Aorta (tissue), 5 donors: ENCODE results near the gene CBFA2T2. TPM values are rescaled to one million over a fixed set of nuclear protein-coding genes. Genes with fewer than 3 reads are reported as not detected.

Source experiments
- ATAC-seq: fragments of 200-7000 bp; cut with Tn5 transposase; one replicate; pipeline ENCODE4 v1.9.1; 2022; ENCODE audit warnings: moderate library complexity; ENCODE audit not compliant: low FRiP score
- DNase-seq, 2 donors: peaks; one replicate each; pipeline ENCODE4 v3.0.0-alpha.2; 2020
- H3K27ac ChIP-seq, 2 donors: one replicate each; pipeline ENCODE4 v1.5.1; 2013; ENCODE audit warnings: low read length in 2 of 2, mild to moderate bottlenecking in 2 of 2, moderate library complexity in 2 of 2, control low read depth in 1 of 2, inconsistent platforms in 1 of 2, low read depth in 1 of 2
- H3K27me3 ChIP-seq, 2 donors: one replicate each; pipeline ENCODE4 v1.6.1; 2013; ENCODE audit warnings: control low read depth in 1 of 2, low read length in 1 of 2, mild to moderate bottlenecking in 1 of 2, moderate library complexity in 1 of 2; ENCODE audit not compliant: insufficient read depth in 2 of 2, control insufficient read depth in 1 of 2
- H3K36me3 ChIP-seq, 2 donors: one replicate each; pipeline ENCODE4 v1.6.1; 2013; ENCODE audit warnings: control low read depth in 1 of 2, low read length in 1 of 2, mild to moderate bottlenecking in 1 of 2; ENCODE audit not compliant: insufficient read depth in 2 of 2, control insufficient read depth in 1 of 2
- H3K4me1 ChIP-seq, 2 donors: one replicate each; pipeline ENCODE4 v1.6.1; 2013; ENCODE audit warnings: low read length in 2 of 2, control low read depth in 1 of 2, mild to moderate bottlenecking in 1 of 2, moderate library complexity in 1 of 2; ENCODE audit not compliant: insufficient read depth in 2 of 2, control insufficient read depth in 1 of 2
- H3K4me3 ChIP-seq, 2 donors: one replicate each; pipeline ENCODE4 v1.5.1; 2013; ENCODE audit warnings: low read length in 2 of 2, control low read depth in 1 of 2, mild to moderate bottlenecking in 1 of 2
- H3K9me3 ChIP-seq: one replicate; pipeline ENCODE4 v1.6.1; 2013; ENCODE audit warnings: mild to moderate bottlenecking, low read length; ENCODE audit not compliant: control insufficient read depth
- WGBS, 2 donors: extraction: QIAGEN DNeasy Blood & Tissue Kit; methylation state at CpG; one replicate each; pipeline ENCODE4 v1.1.7; 2013; 5-methylcytosine and 5-hydroxymethylcytosine counted together
- intact Hi-C, 2 donors: fragments of 100-400 bp; cut with DNase I; formaldehyde crosslinking; loops; one replicate each; pipeline versions ENCODE4 v1.14.2 to v1.15.0; 2022
- polyA plus RNA-seq, 2 donors: library from polyadenylated mRNA; stranded (reverse); fragments of 200-250 nt; gene quantifications; one replicate each; pipeline ENCODE4 v1.2.3, GENCODE V29; 2013
- total RNA-seq, 2 donors: library from RNA; stranded (reverse); fragmentation: NEBNext Ultra II Directional; extraction: Animal tissue kit (Norgen Biotek cat#: 25700); gene quantifications; one replicate each; pipeline ENCODE4 v1.2.1, GENCODE V29; 2021
- donor health status: healthy with polysubstance abuse.
- donor health status: Bipolar disorder and iron deficiency.
- donor health status: DM: no; HTN: no; CAD: no.
- donor health status: DM: no; HTN: no; CAD: no.
- donor health status: DM: yes; HTN: yes; CAD: no.

The CBFA2T2 gene
- total and polyA plus RNA-seq, 4 donors, result 2.1 to 20.2 (median 11.9) TPM

GRCh38 chr20:33612001-33612400 is 122.1 kb downstream of the CBFA2T2 start:
- DNase-seq, result no peak
- Histone ChIP-seq H3K4me1 (no peaks in the 10 kb centered on the region), H3K36me3 (peaks cover 0 to 4% of the 10 kb centered on the region in 2 donors), H3K27me3 (no peaks in the 10 kb centered on the region), H3K27ac (no peak overlapping the region), H3K4me3 (no peak overlapping the region), H3K9me3 (no peaks in the 10 kb centered on the region)
- no peak for ATAC-seq
- 69 to 73% methylated on average over 4 of the region's 4 CpGs for WGBS, 2 donors
- intact Hi-C loops, result no loop called here

DNA sequence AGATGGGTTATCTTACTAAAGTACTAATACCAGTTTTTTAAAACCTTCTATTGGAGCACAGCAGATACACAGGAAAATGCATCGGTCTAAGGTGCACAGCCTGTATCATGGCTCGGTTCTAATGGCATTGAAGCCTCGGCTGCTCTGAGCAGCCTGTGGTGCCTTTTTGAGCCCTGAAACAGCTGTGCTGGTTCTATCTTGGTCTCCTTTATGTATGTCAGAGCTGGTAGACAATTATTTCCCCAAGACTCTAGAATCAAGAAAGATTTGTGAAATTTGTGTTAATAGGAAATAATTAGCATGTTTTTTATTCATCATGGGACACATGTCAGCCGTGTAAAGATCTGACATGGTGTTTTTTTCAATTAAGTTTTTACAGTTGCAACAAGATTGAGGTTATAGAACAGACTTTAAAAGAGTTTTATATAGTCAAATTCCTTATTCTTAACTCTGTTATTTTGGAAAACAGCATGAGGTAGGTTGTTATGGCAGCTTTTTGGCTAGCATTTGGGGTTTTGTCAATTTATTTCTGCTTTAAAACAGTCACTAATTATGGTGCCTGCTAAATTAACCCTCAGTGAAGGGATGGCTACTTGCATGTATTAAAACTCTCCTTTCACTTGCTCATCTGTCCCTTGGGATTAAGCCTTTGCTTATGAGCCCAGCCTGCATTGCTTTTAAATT is 132.0 kb downstream of the CBFA2T2 start:
- no peak overlapping the region for H3K27ac ChIP-seq
- intact Hi-C loops, result no loop called here
- H3K36me3 ChIP-seq, result peaks cover 3 to 4% of the 10 kb centered on the region in 2 donors
- ATAC-seq (no peak), DNase-seq (no peak)
- WGBS, 2 donors, result 87% methylated on average over 4 of the region's 4 CpGs
- H3K27me3 ChIP-seq, result no peaks in the 10 kb centered on the region
- H3K4me3 ChIP-seq, result no peak overlapping the region
- no peaks in the 10 kb centered on the region for H3K4me1 ChIP-seq
- no peaks in the 10 kb centered on the region for H3K9me3 ChIP-seq

DNA sequence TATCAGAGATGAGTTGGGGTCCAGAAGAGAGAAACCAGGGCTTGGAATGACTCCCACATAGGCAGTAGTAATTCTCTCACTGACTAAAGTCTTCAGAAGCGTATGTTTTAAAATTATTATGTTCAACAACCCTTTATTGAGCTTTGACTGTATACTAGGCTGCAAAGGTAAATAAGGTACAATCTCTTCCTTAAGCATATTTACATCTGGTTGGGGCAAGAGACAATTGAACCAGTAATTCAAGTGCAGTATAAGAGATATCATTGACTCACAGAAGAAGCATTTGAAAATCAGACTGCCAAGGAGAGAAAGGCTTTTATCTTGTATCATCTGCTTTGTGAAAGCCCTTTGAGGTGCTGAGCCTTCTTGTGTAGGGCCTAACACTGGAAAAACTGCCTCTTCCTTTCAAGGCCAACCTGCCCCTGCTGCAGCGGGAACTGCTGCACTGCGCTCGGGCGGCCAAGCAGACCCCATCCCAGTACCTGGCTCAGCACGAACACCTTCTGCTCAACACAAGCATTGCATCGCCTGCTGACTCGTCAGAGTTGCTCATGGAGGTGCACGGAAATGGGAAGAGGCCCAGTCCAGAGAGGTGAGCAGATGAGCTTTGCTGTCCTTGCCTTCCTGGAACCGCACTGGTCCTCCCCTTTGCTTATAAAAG is 132.9 kb downstream of the CBFA2T2 start:
- 95 to 97% methylated on average over 10 of the region's 10 CpGs for WGBS, 2 donors
- H3K36me3 ChIP-seq, result peaks cover 3 to 4% of the 10 kb centered on the region in 2 donors
- no peak for ATAC-seq

GRCh38 chr20:33624399-33624798 is 134.5 kb downstream of the CBFA2T2 start:
- 93 to 94% methylated on average over 3 of the region's 3 CpGs for WGBS, 2 donors

More for the DNA sequence above, 132.9 kb downstream of the CBFA2T2 start:
- no peaks in the 10 kb centered on the region for H3K4me1 ChIP-seq
- H3K27me3 ChIP-seq, result no peaks in the 10 kb centered on the region
- no peak overlapping the region for H3K4me3 ChIP-seq
- no peak for DNase-seq
- intact Hi-C loops, result no loop called here
- no peak overlapping the region for H3K27ac ChIP-seq
- no peaks in the 10 kb centered on the region for H3K9me3 ChIP-seq

GRCh38 chr20:33626190-33626589 is 136.3 kb downstream of the CBFA2T2 start:
- DNase-seq (no peak), ATAC-seq (no peak)
- H3K27me3 ChIP-seq, result no peaks in the 10 kb centered on the region
- peaks cover 3 to 8% of the 10 kb centered on the region in 2 donors for H3K36me3 ChIP-seq
- H3K9me3 ChIP-seq, result no peaks in the 10 kb centered on the region
- no peak overlapping the region for H3K27ac ChIP-seq
- intact Hi-C loops, result no loop called here
- no peak overlapping the region for H3K4me3 ChIP-seq
- WGBS, 2 donors, result 95 to 98% methylated on average over 4 of the region's 4 CpGs
- H3K4me1 ChIP-seq, result no peaks in the 10 kb centered on the region

More at GRCh38 chr20:33624399-33624798, 134.5 kb downstream of the CBFA2T2 start:
- ATAC-seq, result no peak
- no peak overlapping the region for H3K27ac ChIP-seq
- no peaks in the 10 kb centered on the region for H3K4me1 ChIP-seq
- intact Hi-C loops, result no loop called here
- peaks cover 3 to 7% of the 10 kb centered on the region in 2 donors for H3K36me3 ChIP-seq
- no peaks in the 10 kb centered on the region for H3K9me3 ChIP-seq
- no peak for DNase-seq
- H3K4me3 ChIP-seq, result no peak overlapping the region
- no peaks in the 10 kb centered on the region for H3K27me3 ChIP-seq

GRCh38 chr20:33627577-33628216 is 137.8 kb downstream of the CBFA2T2 start:
- intact Hi-C loops, result no loop called here
- no peak overlapping the region for H3K4me3 ChIP-seq
- peaks cover 6 to 10% of the 10 kb centered on the region in 2 donors for H3K36me3 ChIP-seq
- WGBS, 2 donors, result 98 to 99% methylated on average over 4 of the region's 4 CpGs
- no peak for ATAC-seq
- H3K27ac ChIP-seq, result no peak overlapping the region
- H3K4me1 ChIP-seq, result no peaks in the 10 kb centered on the region
- DNase-seq, result no peak
- H3K9me3 ChIP-seq, result no peaks in the 10 kb centered on the region
- no peaks in the 10 kb centered on the region for H3K27me3 ChIP-seq

DNA sequence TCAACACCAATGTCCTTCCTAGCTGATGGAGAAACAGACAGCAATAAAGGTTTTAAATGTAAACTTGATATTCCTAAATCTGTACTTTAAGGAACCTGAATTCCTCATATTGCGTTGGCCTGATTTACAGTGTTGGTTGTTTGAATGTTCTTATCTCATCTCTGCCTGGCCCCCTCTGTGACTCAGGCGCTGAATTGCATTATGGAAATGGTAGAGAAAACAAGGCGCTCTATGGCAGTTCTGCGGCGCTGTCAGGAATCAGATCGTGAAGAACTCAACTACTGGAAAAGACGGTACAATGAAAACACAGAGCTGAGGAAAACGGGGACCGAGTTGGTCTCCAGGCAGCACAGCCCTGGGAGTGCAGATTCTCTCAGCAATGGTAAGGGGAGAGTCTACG is 139.6 kb downstream of the CBFA2T2 start:
- no peak for ATAC-seq
- no peaks in the 10 kb centered on the region for H3K9me3 ChIP-seq
- DNase-seq, result no peak
- no peaks in the 10 kb centered on the region for H3K4me1 ChIP-seq
- H3K4me3 ChIP-seq, result no peak overlapping the region
- intact Hi-C loops, result no loop called here
- no peaks in the 10 kb centered on the region for H3K27me3 ChIP-seq
- WGBS, 2 donors, result 91 to 94% methylated on average over 10 of the region's 10 CpGs
- H3K27ac ChIP-seq, result no peak overlapping the region
- peaks cover 3 to 10% of the 10 kb centered on the region in 2 donors for H3K36me3 ChIP-seq

DNA sequence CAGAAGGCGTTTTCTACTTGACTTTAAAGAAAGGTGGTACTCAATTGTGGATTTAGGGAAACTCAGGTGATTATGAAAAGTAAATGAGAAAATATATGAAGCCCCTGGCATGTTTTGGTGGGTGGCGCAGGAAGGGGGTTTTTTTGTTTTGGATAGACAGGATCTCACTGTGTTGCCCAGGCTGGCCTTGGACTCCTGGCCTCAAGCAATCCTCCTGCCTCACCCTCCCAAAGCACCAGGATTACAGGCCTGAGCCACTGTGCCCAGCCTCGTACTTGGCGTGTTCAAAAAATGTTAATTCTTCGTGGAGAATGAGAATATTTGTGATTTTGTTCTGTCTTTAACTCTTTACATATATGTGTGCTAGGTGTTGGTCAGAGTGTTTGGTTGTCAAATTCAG is 140.1 kb downstream of the CBFA2T2 start:
- WGBS, 2 donors, result 85 to 86% methylated on average over 5 of the region's 5 CpGs
- intact Hi-C loops, result no loop called here
- DNase-seq (no peak), ATAC-seq (no peak)
- H3K4me3 ChIP-seq, result no peak overlapping the region
- no peak overlapping the region for H3K27ac ChIP-seq
- H3K27me3 ChIP-seq, result no peaks in the 10 kb centered on the region
- no peaks in the 10 kb centered on the region for H3K4me1 ChIP-seq
- peaks cover 3 to 10% of the 10 kb centered on the region in 2 donors for H3K36me3 ChIP-seq
- H3K9me3 ChIP-seq, result no peaks in the 10 kb centered on the region
